Activated CD8-positive, alpha-beta T cell treated with anti-CD3 and anti-CD28 coated beads for 36 hours (primary cell): Measurements from ENCODE around the gene TOR1AIP1. TPM values are rescaled to one million over a fixed set of nuclear protein-coding genes. Genes with fewer than 3 reads are reported as not detected.

Experiments used
- ATAC-seq: fragments of 200-7000 bp; cut with Tn5 transposase; one replicate; pipeline ENCODE4 v1.10.0; 2021; ENCODE audit warnings: mild to moderate bottlenecking, moderate library complexity
- CTCF ChIA-PET: fragments of 350-600 bp; sonication (Branson Sonifier 250); formaldehyde crosslinking; loops from one replicate; lab custom pipeline; 2021; ENCODE audit warnings: antibody characterized with exemption; lab: Charles Lee
- POLR2A ChIA-PET: fragments of 350-600 bp; sonication (Branson Sonifier 250); formaldehyde crosslinking; loops from one replicate; lab custom pipeline; 2021; ENCODE audit warnings: antibody characterized with exemption; lab: Charles Lee
- DNase-seq: peaks from one replicate; pipeline ENCODE4 v3.0.0-alpha.2; 2020
- H3K27ac Mint-ChIP-seq: one replicate; pipeline ENCODE4 v1.8.0; 2021; ENCODE audit warnings: mild to moderate bottlenecking, mixed read lengths
- H3K27me3 Mint-ChIP-seq: one replicate; pipeline ENCODE4 v1.8.0; 2021; ENCODE audit warnings: mixed read lengths
- H3K36me3 Mint-ChIP-seq: one replicate; pipeline ENCODE4 v1.8.0; 2021; ENCODE audit warnings: low read depth, mixed read lengths
- H3K4me1 Mint-ChIP-seq: one replicate; pipeline ENCODE4 v1.8.0; 2021; ENCODE audit warnings: low read depth, mixed read lengths
- H3K4me3 Mint-ChIP-seq: one replicate; pipeline ENCODE4 v1.8.0; 2021; ENCODE audit warnings: mild to moderate bottlenecking, moderate library complexity, mixed read lengths
- H3K9me3 Mint-ChIP-seq: one replicate; pipeline ENCODE4 v1.8.0; 2021; ENCODE audit warnings: mixed read lengths
- CTCF ChIP-seq: fragments of 200-600 bp; IDR thresholded peaks from one replicate; pipeline ENCODE4 v1.8.0; 2022; ENCODE audit warnings: antibody characterized with exemption, mild to moderate bottlenecking
- intact Hi-C: fragments of 100-400 bp; cut with micrococcal nuclease; formaldehyde crosslinking; loops from one replicate; pipeline ENCODE4 v1.10.0; 2022
- total RNA-seq, 2 experiments: library from RNA; stranded (reverse); gene quantifications; one replicate each; pipeline ENCODE4 v1.2.3, GENCODE V29; 2021

TOR1AIP1 gene
- total RNA-seq, 2 experiments from 2014 or later, result 38.3 to 45.8 TPM

GRCh38 chr1:179929955-179930798, 48.1 kb downstream of the TOR1AIP1 start:
- peaks cover 3% of the 10 kb centered on the region for H3K27me3 Mint-ChIP-seq
- ChIA-PET POLR2A (interaction anchor here (1.3 to 1.7 kb wide), 2 partner anchors 9 to 22 kb away, joined by 4 to 6 read pairs; no protein-coding TSS in a partner anchor), CTCF (interaction anchor here (0.6 to 1.2 kb wide), 3 partner anchors 13 to 238 kb away, joined by 3 to 4 read pairs (median 3); no protein-coding TSS in a partner anchor)
- ATAC-seq (no peak), DNase-seq (no peak)
- intact Hi-C loops, result no loop called here
- H3K4me1 Mint-ChIP-seq, result no peaks in the 10 kb centered on the region
- no peak for TF ChIP-seq CTCF
- no peak overlapping the region for H3K4me3 Mint-ChIP-seq
- H3K36me3 Mint-ChIP-seq, result no peaks in the 10 kb centered on the region
- no peak overlapping the region for H3K27ac Mint-ChIP-seq
- H3K9me3 Mint-ChIP-seq, result no peaks in the 10 kb centered on the region

GRCh38 chr1:179930867-179931266, 48.8 kb downstream of the TOR1AIP1 start:
- intact Hi-C loops, result no loop called here
- no peaks in the 10 kb centered on the region for H3K9me3 Mint-ChIP-seq
- H3K4me3 Mint-ChIP-seq, result no peak overlapping the region
- TF ChIP-seq CTCF, result no peak
- H3K36me3 Mint-ChIP-seq, result no peaks in the 10 kb centered on the region
- ChIA-PET CTCF (interaction anchor here (1.2 kb wide), 1 partner anchor 238 kb away, joined by 3 read pairs; no protein-coding TSS in a partner anchor), POLR2A (interaction anchor here (1.3 to 1.7 kb wide), 2 partner anchors 10 to 22 kb away, joined by 4 to 6 read pairs; no protein-coding TSS in a partner anchor)
- ATAC-seq, result no peak
- no peak overlapping the region for H3K27ac Mint-ChIP-seq
- H3K4me1 Mint-ChIP-seq, result no peaks in the 10 kb centered on the region
- H3K27me3 Mint-ChIP-seq, result peaks cover 3% of the 10 kb centered on the region
- DNase-seq, result no peak

GRCh38 chr1:179933219-179933618, 51.1 kb downstream of the TOR1AIP1 start:
- H3K4me1 Mint-ChIP-seq, result no peaks in the 10 kb centered on the region
- CTCF ChIA-PET, result no interaction called here
- intact Hi-C loops, result no loop called here
- no peak for TF ChIP-seq CTCF
- H3K9me3 Mint-ChIP-seq, result no peaks in the 10 kb centered on the region
- peaks cover 3% of the 10 kb centered on the region for H3K27me3 Mint-ChIP-seq
- ATAC-seq (no peak), DNase-seq (no peak)
- H3K27ac Mint-ChIP-seq, result no peak overlapping the region
- H3K36me3 Mint-ChIP-seq, result no peaks in the 10 kb centered on the region
- H3K4me3 Mint-ChIP-seq, result no peak overlapping the region
- POLR2A ChIA-PET, result interaction anchor here (0.6 to 0.7 kb wide), 3 partner anchors 8 to 98 kb away, joined by 3 to 5 read pairs (median 4); no protein-coding TSS in a partner anchor

- no peak overlapping the region for H3K27ac Mint-ChIP-seq
- no peak overlapping the region for H3K4me3 Mint-ChIP-seq
- H3K36me3 Mint-ChIP-seq, result no peaks in the 10 kb centered on the region
- no peaks in the 10 kb centered on the region for H3K4me1 Mint-ChIP-seq
- H3K9me3 Mint-ChIP-seq, result no peaks in the 10 kb centered on the region
- POLR2A ChIA-PET, result no interaction called here
- CTCF ChIA-PET, result no interaction called here
- intact Hi-C loops, result no loop called here
- TF ChIP-seq CTCF, result no peak
- DNase-seq (no peak), ATAC-seq (no peak)
- H3K27me3 Mint-ChIP-seq, result peaks cover 3% of the 10 kb centered on the region
Observed at GRCh38 chr1:179935909-179936496, 53.9 kb downstream of the TOR1AIP1 start.
